HepG2 (cell line): ENCODE results near the gene EPHA6. TPM values are rescaled to one million over a fixed set of nuclear protein-coding genes. Genes with fewer than 3 reads are reported as not detected.

Experiments
- ATAC-seq: fragments of 200-7000 bp; cut with Tn5 transposase; 3 replicates; pipeline ENCODE4 v1.9.1; 2020; ENCODE audit warnings: mild to moderate bottlenecking, moderate library complexity
- BruUV-seq: library from RNA; stranded (reverse); fragments of 400-500 nt; replicated peaks from 2 replicates; lab custom pipeline; 2021; lab: Mats Ljungman, UMichigan
- CTCF ChIA-PET: fragments of 300-600 bp; formaldehyde crosslinking; extraction: SDS; loops from one replicate; lab custom pipeline; 2021; ENCODE audit warnings: low total read pairs, inconsistent platforms, low intra/inter-chr PET ratio; lab: Yijun Ruan, JAX
- POLR2A ChIA-PET: fragments of 350-600 bp; sonication (Branson Sonifier 250); formaldehyde crosslinking; loops from one replicate; lab custom pipeline; 2020; ENCODE audit warnings: antibody characterized with exemption, inconsistent platforms; lab: Yijun Ruan, JAX
- DNase-seq: peaks from one replicate; pipeline ENCODE4 v3.0.0-alpha.2; 2015; ENCODE audit warnings: low spot score
- FAIRE-seq: peaks from 3 replicates; lab custom pipeline; 2011; peaks lifted over from hg19 to GRCh38; lab: Jason Lieb, UNC
- H2AFZ ChIP-seq: one replicate; pipeline ENCODE4 v1.6.1; 2011; ENCODE audit warnings: low read length, inconsistent platforms
- H3K27ac ChIP-seq: fragments of 300-600 bp; 3 replicates; pipeline ENCODE4 v1.8.0; 2011; ENCODE audit warnings: mixed run types, mild to moderate bottlenecking, mixed read lengths, low read length, inconsistent platforms; ENCODE audit not compliant: insufficient read depth; ENCODE audit errors: extremely low read length
- H3K27me3 ChIP-seq, 2 experiments: fragments of 200-600 bp in 1 of 2; 2 replicates in 1 of 2; 3 replicates in 1 of 2; pipeline versions ENCODE4 v1.6.0 to v1.8.0; 2011; ENCODE audit warnings: low read length in 2 of 2, mild to moderate bottlenecking in 2 of 2, moderate library complexity in 2 of 2, inconsistent platforms in 1 of 2; ENCODE audit not compliant: insufficient read depth in 2 of 2, control insufficient read depth in 1 of 2
- H3K36me3 ChIP-seq, 2 experiments: fragments of 200-600 bp in 1 of 2; replicated peaks in 1 of 2; 2 replicates in 1 of 2; 3 replicates in 1 of 2; pipeline versions ENCODE4 v1.5.1 to v1.8.0; 2011; ENCODE audit warnings: low read length in 2 of 2, inconsistent platforms in 1 of 2; ENCODE audit not compliant: insufficient read depth in 2 of 2, control insufficient read depth in 1 of 2
- H3K4me1 ChIP-seq: 2 replicates; pipeline ENCODE4 v1.5.1; 2012; ENCODE audit warnings: low read length, inconsistent platforms; ENCODE audit not compliant: insufficient read depth
- H3K4me2 ChIP-seq: 2 replicates; pipeline ENCODE4 v1.6.0; 2011; ENCODE audit warnings: low read depth, low read length, inconsistent platforms
- H3K4me3 ChIP-seq, 3 experiments: fragments of 200-600 bp in 1 of 3; sonication (generic), shearing (Covaris generic) in 1 of 3; replicated peaks in 1 of 3; 2 replicates each; pipeline ENCODE4 v1.5.1; 2011 to 2016; ENCODE audit warnings: low read length in 3 of 3, inconsistent platforms in 2 of 3, low read depth in 2 of 3, mild to moderate bottlenecking in 2 of 3, control low read depth in 1 of 3, mixed read lengths in 1 of 3; ENCODE audit not compliant: insufficient read depth in 1 of 3
- H3K79me2 ChIP-seq: one replicate; pipeline ENCODE4 v1.6.1; 2011; ENCODE audit warnings: low read length, inconsistent platforms; ENCODE audit not compliant: insufficient read depth
- H3K9ac ChIP-seq: 2 replicates; pipeline ENCODE4 v1.6.0; 2011; ENCODE audit warnings: mild to moderate bottlenecking, low read depth, low read length, inconsistent platforms; ENCODE audit not compliant: insufficient read depth
- H3K9me3 ChIP-seq: 2 replicates; pipeline ENCODE4 v1.5.1; 2012; ENCODE audit warnings: mild to moderate bottlenecking, low read length
- H4K20me1 ChIP-seq: 2 replicates; pipeline ENCODE4 v1.6.0; 2011; ENCODE audit warnings: inconsistent platforms, mild to moderate bottlenecking, low read length, moderate library complexity; ENCODE audit not compliant: insufficient read depth
- MAFF ChIP-seq: IDR thresholded peaks from 2 replicates; pipeline ENCODE4 v1.6.1; 2011; ENCODE audit warnings: low read depth, low read length, improper control_type of control experiment
- MAFK ChIP-seq, 2 experiments: IDR thresholded peaks in 1 of 2; conservative IDR thresholded peaks in 1 of 2; 2 replicates each; pipeline ENCODE4 v1.6.1; 2011; ENCODE audit warnings: improper control_type of control experiment in 2 of 2, low read length in 2 of 2
- SKI ChIP-seq: fragments of 450-650 bp; IDR thresholded peaks from one replicate; pipeline ENCODE4 v1.6.1; 2018; ENCODE audit warnings: mild to moderate bottlenecking; ENCODE audit not compliant: partially characterized antibody
- SMYD3 ChIP-seq: sonication (generic); formaldehyde crosslinking; IDR thresholded peaks from 2 replicates; pipeline ENCODE4 v1.8.1; 2023; ENCODE audit warnings: mild to moderate bottlenecking, missing genetic modification reagents
- SSRP1 ChIP-seq: IDR thresholded peaks from 2 replicates; pipeline ENCODE4 v1.6.1; 2016; ENCODE audit warnings: control low read depth
- TFDP1 ChIP-seq: IDR thresholded peaks from 2 replicates; pipeline ENCODE4 v1.6.1; 2016; ENCODE audit warnings: missing compliant biosample characterization, missing genetic modification reagents, borderline replicate concordance
- TGIF2 ChIP-seq: IDR thresholded peaks from 2 replicates; pipeline ENCODE4 v1.6.1; 2016; ENCODE audit warnings: control low read depth, missing compliant biosample characterization
- ZNF317 ChIP-seq: sonication (generic); formaldehyde crosslinking; IDR thresholded peaks from 2 replicates; pipeline ENCODE4 v1.5.0; 2020; ENCODE audit warnings: mild to moderate bottlenecking, missing genetic modification reagents
- WGBS: methylation state at CpG from one replicate; pipeline ENCODE4 v1.1.6; 2017; ENCODE audit warnings: low lambda C conversion rate; 5-methylcytosine and 5-hydroxymethylcytosine counted together
- in situ Hi-C: cut with HindIII; loops from 2 replicates; pipeline ENCODE4 v1.10.0; 2017; ENCODE audit warnings: low pct_unique_long_range_greater_than_20kb; ENCODE audit not compliant: extremely low pct_ligation_motif_present
- intact Hi-C: fragments of 100-400 bp; cut with micrococcal nuclease; formaldehyde crosslinking; loops from one replicate; pipeline ENCODE4 v1.10.0; 2022; ENCODE audit not compliant: unreplicated experiment
- polyA plus RNA-seq, 8 experiments: library from polyadenylated mRNA; depleted of rRNA in 3 of 8; stranded (reverse) in 7 of 8; unstranded in 1 of 8; fragments of >200 nt; fragmentation: Illumina TruSeq in 4 of 8; extraction: Trizol in 4 of 8; gene quantifications; 2 replicates each; pipeline versions ENCODE4 v1.2.1 to v1.2.3, GENCODE V29; 2011 to 2016; ENCODE audit warnings: low read depth in 4 of 8, missing spikeins in 1 of 8, mixed read lengths in 1 of 8; ENCODE audit not compliant: insufficient read depth in 1 of 8
- total RNA-seq, 5 experiments: library from RNA; depleted of rRNA; stranded (reverse); fragments of >200 nt; fragmentation: Illumina TruSeq; extraction: Trizol; gene quantifications; 2 replicates each; pipeline ENCODE4 v1.2.3, GENCODE V29; 2016; ENCODE audit warnings: low read depth in 1 of 5
- TF ChIP-seq, protein P1 (sequence below): IDR thresholded peaks from 2 replicates; pipeline ENCODE4 v1.6.1; 2016; ENCODE audit warnings: mild to moderate bottlenecking
- TF ChIP-seq, protein P2 (sequence below): sonication (generic); formaldehyde crosslinking; IDR thresholded peaks from 2 replicates; pipeline ENCODE4 v1.4.0; 2020; ENCODE audit warnings: missing genetic modification reagents, mild to moderate bottlenecking, borderline replicate concordance
- TF ChIP-seq, protein P3 (sequence below): sonication (generic); formaldehyde crosslinking; IDR thresholded peaks from 2 replicates; pipeline ENCODE4 v1.5.0; 2020; ENCODE audit warnings: mild to moderate bottlenecking, missing genetic modification reagents

Gene EPHA6
- total and polyA plus RNA-seq, 2 of the 13 experiments (the other 11 are each of a cell fraction or from before 2014, with no cell fraction given), result not detected

- TF ChIP-seq TFDP1 (CRISPR knock-in tag), result no peak
- no peak for TF ChIP-seq SMYD3 (CRISPR knock-in tag)
- TF ChIP-seq, protein P1, sequence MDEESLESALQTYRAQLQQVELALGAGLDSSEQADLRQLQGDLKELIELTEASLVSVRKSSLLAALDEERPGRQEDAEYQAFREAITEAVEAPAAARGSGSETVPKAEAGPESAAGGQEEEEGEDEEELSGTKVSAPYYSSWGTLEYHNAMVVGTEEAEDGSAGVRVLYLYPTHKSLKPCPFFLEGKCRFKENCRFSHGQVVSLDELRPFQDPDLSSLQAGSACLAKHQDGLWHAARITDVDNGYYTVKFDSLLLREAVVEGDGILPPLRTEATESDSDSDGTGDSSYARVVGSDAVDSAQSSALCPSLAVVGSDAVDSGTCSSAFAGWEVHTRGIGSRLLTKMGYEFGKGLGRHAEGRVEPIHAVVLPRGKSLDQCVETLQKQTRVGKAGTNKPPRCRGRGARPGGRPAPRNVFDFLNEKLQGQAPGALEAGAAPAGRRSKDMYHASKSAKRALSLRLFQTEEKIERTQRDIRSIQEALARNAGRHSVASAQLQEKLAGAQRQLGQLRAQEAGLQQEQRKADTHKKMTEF, result no peak
- no peak for TF ChIP-seq SKI
- TF ChIP-seq, protein P2, sequence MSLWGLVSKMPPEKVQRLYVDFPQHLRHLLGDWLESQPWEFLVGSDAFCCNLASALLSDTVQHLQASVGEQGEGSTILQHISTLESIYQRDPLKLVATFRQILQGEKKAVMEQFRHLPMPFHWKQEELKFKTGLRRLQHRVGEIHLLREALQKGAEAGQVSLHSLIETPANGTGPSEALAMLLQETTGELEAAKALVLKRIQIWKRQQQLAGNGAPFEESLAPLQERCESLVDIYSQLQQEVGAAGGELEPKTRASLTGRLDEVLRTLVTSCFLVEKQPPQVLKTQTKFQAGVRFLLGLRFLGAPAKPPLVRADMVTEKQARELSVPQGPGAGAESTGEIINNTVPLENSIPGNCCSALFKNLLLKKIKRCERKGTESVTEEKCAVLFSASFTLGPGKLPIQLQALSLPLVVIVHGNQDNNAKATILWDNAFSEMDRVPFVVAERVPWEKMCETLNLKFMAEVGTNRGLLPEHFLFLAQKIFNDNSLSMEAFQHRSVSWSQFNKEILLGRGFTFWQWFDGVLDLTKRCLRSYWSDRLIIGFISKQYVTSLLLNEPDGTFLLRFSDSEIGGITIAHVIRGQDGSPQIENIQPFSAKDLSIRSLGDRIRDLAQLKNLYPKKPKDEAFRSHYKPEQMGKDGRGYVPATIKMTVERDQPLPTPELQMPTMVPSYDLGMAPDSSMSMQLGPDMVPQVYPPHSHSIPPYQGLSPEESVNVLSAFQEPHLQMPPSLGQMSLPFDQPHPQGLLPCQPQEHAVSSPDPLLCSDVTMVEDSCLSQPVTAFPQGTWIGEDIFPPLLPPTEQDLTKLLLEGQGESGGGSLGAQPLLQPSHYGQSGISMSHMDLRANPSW (CRISPR knock-in tag), result no peak
- no peak for TF ChIP-seq ZNF317 (CRISPR knock-in tag)
- TF ChIP-seq SSRP1 (CRISPR knock-in tag), result no peak
Observed at GRCh38 chr3:97197830-97198229, 383.4 kb downstream of the EPHA6 start (continued).

- Histone ChIP-seq H3K36me3 (no peaks in the 10 kb centered on the region), H3K27ac (no peak overlapping the region), H3K27me3 (no peaks in the 10 kb centered on the region), H3K4me2 (no peak overlapping the region), H4K20me1 (no peaks in the 10 kb centered on the region), H3K4me3 (no peak overlapping the region), H3K9me3 (no peaks in the 10 kb centered on the region), H3K4me1 (no peaks in the 10 kb centered on the region), H3K9ac (no peak overlapping the region), H2AFZ (no peak overlapping the region), H3K79me2 (no peaks in the 10 kb centered on the region)
- CTCF ChIA-PET, result no interaction called here
- TF ChIP-seq MAFK (conservative IDR thresholded peaks at IDR 0.05 in 1 of 2, IDR thresholded peaks at IDR 0.05 in 1 of 2; ENCODE audit: low read length in 2 of 2) (peak; percentile 81 to 92), TGIF2 (CRISPR knock-in tag) (no peak), MAFF (peak; percentile 87)
- TF ChIP-seq, protein P3, sequence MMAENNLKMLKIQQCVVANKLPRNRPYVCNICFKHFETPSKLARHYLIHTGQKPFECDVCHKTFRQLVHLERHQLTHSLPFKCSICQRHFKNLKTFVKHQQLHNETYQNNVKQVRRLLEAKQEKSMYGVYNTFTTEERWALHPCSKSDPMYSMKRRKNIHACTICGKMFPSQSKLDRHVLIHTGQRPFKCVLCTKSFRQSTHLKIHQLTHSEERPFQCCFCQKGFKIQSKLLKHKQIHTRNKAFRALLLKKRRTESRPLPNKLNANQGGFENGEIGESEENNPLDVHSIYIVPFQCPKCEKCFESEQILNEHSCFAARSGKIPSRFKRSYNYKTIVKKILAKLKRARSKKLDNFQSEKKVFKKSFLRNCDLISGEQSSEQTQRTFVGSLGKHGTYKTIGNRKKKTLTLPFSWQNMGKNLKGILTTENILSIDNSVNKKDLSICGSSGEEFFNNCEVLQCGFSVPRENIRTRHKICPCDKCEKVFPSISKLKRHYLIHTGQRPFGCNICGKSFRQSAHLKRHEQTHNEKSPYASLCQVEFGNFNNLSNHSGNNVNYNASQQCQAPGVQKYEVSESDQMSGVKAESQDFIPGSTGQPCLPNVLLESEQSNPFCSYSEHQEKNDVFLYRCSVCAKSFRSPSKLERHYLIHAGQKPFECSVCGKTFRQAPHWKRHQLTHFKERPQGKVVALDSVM, result no peak
- FAIRE-seq (no peak), DNase-seq (no peak), ATAC-seq (no peak)
- WGBS, result 3% methylated on average over 3 of the region's 3 CpGs
- intact Hi-C loops, result no loop called here
- POLR2A ChIA-PET, result no interaction called here
- in situ Hi-C loops, result no loop called here
- BruUV-seq, result no TSS peak
Observed at GRCh38 chr3:97200387-97200786, 386.0 kb downstream of the EPHA6 start.
